D721Med (cell line): ENCODE results near the gene RNU6-1.

Experiments used
- DNase-seq: peaks from one replicate; pipeline ENCODE4 v3.0.0; 2011; ENCODE audit warnings: low spot score; ENCODE audit not compliant: insufficient read length
- FAIRE-seq: peaks from 2 replicates; lab custom pipeline; 2011; peaks lifted over from hg19 to GRCh38; lab: Jason Lieb, UNC
- TF ChIP-seq, protein P1 (sequence below): IDR thresholded peaks from 2 replicates; pipeline ENCODE4 v1.5.1; 2012; ENCODE audit warnings: mild to moderate bottlenecking, control low read depth; ENCODE audit not compliant: insufficient read depth; ENCODE audit errors: missing control alignments

The RNU6-1 gene

GRCh38 chr15:67859331-67859946 lies 19.6 kb upstream of the RNU6-1 start:
- DNase-seq, result no peak
- TF ChIP-seq, protein P1, sequence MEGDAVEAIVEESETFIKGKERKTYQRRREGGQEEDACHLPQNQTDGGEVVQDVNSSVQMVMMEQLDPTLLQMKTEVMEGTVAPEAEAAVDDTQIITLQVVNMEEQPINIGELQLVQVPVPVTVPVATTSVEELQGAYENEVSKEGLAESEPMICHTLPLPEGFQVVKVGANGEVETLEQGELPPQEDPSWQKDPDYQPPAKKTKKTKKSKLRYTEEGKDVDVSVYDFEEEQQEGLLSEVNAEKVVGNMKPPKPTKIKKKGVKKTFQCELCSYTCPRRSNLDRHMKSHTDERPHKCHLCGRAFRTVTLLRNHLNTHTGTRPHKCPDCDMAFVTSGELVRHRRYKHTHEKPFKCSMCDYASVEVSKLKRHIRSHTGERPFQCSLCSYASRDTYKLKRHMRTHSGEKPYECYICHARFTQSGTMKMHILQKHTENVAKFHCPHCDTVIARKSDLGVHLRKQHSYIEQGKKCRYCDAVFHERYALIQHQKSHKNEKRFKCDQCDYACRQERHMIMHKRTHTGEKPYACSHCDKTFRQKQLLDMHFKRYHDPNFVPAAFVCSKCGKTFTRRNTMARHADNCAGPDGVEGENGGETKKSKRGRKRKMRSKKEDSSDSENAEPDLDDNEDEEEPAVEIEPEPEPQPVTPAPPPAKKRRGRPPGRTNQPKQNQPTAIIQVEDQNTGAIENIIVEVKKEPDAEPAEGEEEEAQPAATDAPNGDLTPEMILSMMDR, result no peak
- no peak for FAIRE-seq

DNA sequence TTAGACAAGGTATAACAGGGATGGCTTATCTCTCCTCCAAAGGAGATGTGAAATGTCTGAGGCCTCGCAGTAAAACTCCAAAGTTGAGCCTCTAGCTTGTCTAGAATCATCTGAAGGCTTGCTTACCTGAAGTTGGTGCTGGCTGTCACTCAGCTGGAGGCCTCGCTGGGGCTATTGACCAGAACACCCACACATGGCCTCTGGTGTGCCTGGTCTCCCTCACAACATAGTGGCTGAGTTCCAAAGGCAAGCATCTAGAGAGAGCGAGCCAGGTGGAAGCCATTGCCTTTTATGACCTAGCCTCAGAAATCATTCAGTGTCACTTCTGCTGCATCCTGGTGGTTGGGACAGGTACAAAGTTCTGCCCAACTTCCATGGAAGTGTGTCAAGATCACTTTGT lies 17.4 kb upstream of the RNU6-1 start:
- FAIRE-seq (no peak), DNase-seq (no peak)
- TF ChIP-seq, protein P1, result no peak

- DNase-seq, result no peak
- TF ChIP-seq, protein P1, result no peak
- no peak for FAIRE-seq
Observed at GRCh38 chr15:67855842-67856241, 16.0 kb upstream of the RNU6-1 start.

DNA sequence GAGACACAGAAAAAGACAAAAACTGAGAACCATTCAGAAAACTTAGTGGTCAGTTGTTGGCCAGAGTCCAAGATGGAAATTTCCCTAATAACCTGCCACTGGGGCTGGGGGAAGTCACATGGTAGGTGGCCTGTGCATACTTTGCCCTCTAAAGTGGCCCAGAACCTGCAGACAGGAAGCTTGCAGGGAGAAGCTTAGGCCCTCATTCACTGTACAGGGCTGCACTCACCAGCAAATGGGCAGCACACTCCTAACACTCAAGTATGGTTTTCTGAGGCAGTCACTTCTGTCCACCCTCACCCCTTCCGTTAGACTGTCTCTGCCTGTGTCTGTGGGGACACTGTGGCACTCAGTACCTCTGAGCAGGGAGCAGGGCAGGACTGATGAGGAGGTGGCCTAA lies 14.5 kb upstream of the RNU6-1 start:
- FAIRE-seq, result no peak
- TF ChIP-seq, protein P1, result no peak

DNA sequence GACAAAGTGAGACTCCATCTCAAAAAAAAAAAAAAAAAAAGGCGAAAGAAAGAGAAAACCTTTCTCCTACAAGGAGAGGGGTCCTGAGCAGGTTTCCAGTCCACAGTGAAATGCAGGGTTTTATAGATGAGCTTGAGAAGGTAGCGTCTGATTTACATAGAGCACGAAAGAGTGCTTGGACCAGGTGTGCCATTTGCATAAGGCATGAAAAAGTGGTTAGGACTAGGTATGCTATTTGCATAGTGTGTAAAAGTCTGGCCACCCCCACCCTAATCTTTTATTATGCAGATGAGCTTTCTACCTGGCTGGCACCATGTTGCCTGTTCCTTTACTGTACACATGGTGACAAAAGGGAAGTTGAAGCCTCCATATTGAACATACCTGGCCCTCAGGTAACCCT lies 13.6 kb upstream of the RNU6-1 start:
- no peak for FAIRE-seq
- TF ChIP-seq, protein P1, result no peak
- no peak for DNase-seq

More for the DNA sequence above, 14.5 kb upstream of the RNU6-1 start:
- no peak for DNase-seq

- TF ChIP-seq, protein P1, result no peak
- no peak for FAIRE-seq
- no peak for DNase-seq
Observed at GRCh38 chr15:67852418-67852817, 12.6 kb upstream of the RNU6-1 start.

DNA sequence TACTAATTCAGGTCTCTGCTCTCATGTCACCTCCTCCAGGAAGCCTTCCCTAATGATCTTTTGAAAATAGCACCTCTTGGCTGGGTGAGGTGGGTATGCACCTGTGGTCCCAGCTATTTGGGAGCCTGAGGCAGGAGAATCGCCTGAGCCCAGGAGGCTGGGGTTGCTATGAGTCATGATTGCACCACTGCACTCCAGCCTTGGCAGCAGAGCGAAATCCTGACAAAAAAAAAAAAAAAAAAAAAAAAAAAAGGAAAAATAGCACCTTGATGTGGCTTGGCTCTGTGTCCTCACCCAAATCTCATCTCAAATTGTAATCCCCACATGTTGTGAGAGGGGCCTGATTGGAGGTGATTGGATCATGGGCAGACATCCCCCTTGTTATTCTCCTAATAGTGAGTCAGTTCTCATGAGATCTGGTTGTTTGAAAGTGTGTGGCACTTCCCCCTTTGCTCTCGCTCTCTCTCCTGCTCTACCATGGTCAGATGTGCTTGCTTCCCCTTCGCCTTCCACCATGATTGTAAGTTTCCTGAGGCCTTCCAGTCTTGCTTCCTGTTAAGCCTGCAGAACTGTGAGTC lies 11.2 kb upstream of the RNU6-1 start:
- DNase-seq, result no peak
- FAIRE-seq, result no peak
- TF ChIP-seq, protein P1, result no peak
